ENCODE measurements around the gene KLK15. TPM values are rescaled to one million over a fixed set of nuclear protein-coding genes. Genes with fewer than 3 reads are reported as not detected.

KLK15 gene
- total and polyA plus RNA-seq, 7 donors: not detected

GRCh38 chr19:50792272-50793250, 40.8 kb downstream of the KLK15 start:
- Histone ChIP-seq H3K27me3 (ENCODE audit: insufficient read depth in 3 of 3, low read length in 2 of 3) (peaks cover 0 to 2% (median 0%) of the 10 kb centered on the region in 3 donors), H3K4me1 (no peaks in the 10 kb centered on the region), H3K9me3 (no peaks in the 10 kb centered on the region), H3K4me3 (no peak overlapping the region), H3K36me3 (ENCODE audit: insufficient read depth in 1 of 2, low read depth in 1 of 2) (peaks cover 0 to 14% of the 10 kb centered on the region in 2 donors), H3K27ac (no peak overlapping the region)
- DNase-seq (no peak), ATAC-seq (no peak)
- TF ChIP-seq CTCF (IDR thresholded peaks at IDR 0.05): no peak
- intact Hi-C loops (cut with DNase I): no loop called here
- WGBS, 3 donors: 84 to 88% (median 86%) methylated on average over 12 to 13 of the region's 13 CpGs

GRCh38 chr19:50791594-50792271, 41.6 kb downstream of the KLK15 start:
- Histone ChIP-seq H3K4me3 (no peak overlapping the region), H3K27me3 (ENCODE audit: insufficient read depth in 3 of 3, low read length in 2 of 3) (peaks cover 0 to 2% (median 0%) of the 10 kb centered on the region in 3 donors), H3K36me3 (ENCODE audit: insufficient read depth in 1 of 2, low read depth in 1 of 2) (peaks cover 0 to 6% of the 10 kb centered on the region in 2 donors), H3K9me3 (no peaks in the 10 kb centered on the region), H3K27ac (no peak overlapping the region), H3K4me1 (no peaks in the 10 kb centered on the region)
- intact Hi-C loops (cut with DNase I): no loop called here
- ATAC-seq (no peak), DNase-seq (no peak)
- WGBS, 3 donors: 71 to 79% (median 74%) methylated on average over 46 to 47 of the region's 47 CpGs
- TF ChIP-seq CTCF (IDR thresholded peaks at IDR 0.05): no peak

GRCh38 chr19:50790922-50791467, 42.4 kb downstream of the KLK15 start:
- WGBS, 3 donors: 86 to 95% (median 91%) methylated on average over 6 of the region's 6 CpGs
- Histone ChIP-seq H3K27ac (no peak overlapping the region), H3K4me3 (no peak overlapping the region), H3K27me3 (ENCODE audit: insufficient read depth in 3 of 3, low read length in 2 of 3) (peaks cover 0 to 2% (median 0%) of the 10 kb centered on the region in 3 donors), H3K36me3 (ENCODE audit: insufficient read depth in 1 of 2, low read depth in 1 of 2) (peaks cover 0 to 6% of the 10 kb centered on the region in 2 donors), H3K4me1 (no peaks in the 10 kb centered on the region), H3K9me3 (no peaks in the 10 kb centered on the region)
- DNase-seq (no peak), ATAC-seq (no peak)
- TF ChIP-seq CTCF (IDR thresholded peaks at IDR 0.05): no peak
- intact Hi-C loops (cut with DNase I): no loop called here

- Histone ChIP-seq H3K4me3 (no peak within 1 kb of the TSS), H3K9me3 (no peaks in the 10 kb centered on the region), H3K27me3 (ENCODE audit: insufficient read depth in 3 of 3, low read length in 2 of 3) (peaks cover 0 to 2% (median 0%) of the 10 kb centered on the region in 3 donors), H3K27ac (no peak within 1 kb of the TSS), H3K4me1 (no peaks in the 10 kb centered on the region), H3K36me3 (ENCODE audit: insufficient read depth in 1 of 2, low read depth in 1 of 2) (no peaks in the 10 kb centered on the region)
- TF ChIP-seq CTCF (IDR thresholded peaks at IDR 0.05): no peak
- intact Hi-C loops (cut with DNase I): no loop called here
- WGBS, 3 donors: 67 to 88% (median 81%) methylated on average over 8 to 15 of the region's 15 CpGs
- ATAC-seq (no peak), DNase-seq (no peak)
These were observed 43.0 kb downstream of the KLK15 start, which contains the start of gene ACP4 for GRCh38 chr19:50790396-50790795. Gene ACP4, plus strand, starts transcription at chr19:50790415. Its CDS starts 0 bp downstream, at chr19:50790415.
